HG03135 (cell line): ENCODE data around the gene LRSAM1.
"Not testable (repeated sequence)": the region's sequence is repeated elsewhere in the genome, so short reads cannot be mapped to it uniquely, and the experiment has no call there.

ENCODE experiments used
- ATAC-seq: cut with Tn5 transposase; IDR thresholded peaks from one replicate; pipeline ENCODE4 v1.9.1; 2021; ENCODE audit warnings: mild to moderate bottlenecking, moderate library complexity; ENCODE audit not compliant: unreplicated experiment

The LRSAM1 gene

DNA sequence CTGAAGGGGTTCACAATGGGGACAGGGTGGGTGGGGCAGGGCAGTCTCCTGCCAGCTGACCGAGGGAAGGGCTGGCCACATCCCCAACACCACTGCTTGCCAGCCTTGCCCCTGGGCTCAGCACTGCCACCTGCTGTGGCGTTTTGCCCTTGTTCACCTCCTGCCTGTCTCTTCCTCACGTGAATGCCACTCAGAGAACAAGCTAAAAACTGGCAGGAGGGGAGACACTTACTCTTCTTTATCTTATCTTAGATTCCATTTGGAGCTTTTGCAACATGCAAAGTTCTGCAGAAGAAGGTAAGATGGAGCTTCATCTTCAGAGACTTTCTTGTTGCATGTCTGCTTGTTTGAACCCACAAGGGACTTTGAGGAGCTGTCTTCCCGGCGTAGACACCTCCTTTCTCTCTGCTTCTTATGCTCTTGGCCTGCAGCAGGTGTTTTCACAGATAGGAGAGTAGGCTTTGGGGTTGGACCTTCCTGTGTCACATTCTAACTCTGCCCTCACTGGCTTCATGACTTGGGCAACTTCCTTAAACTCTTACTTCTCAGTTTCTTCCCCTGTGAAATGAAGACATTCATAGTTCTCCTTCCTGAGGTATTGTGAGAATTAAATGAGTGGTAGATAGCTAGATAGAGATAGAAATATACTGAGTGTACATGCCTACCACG, 4.1 kb downstream of the LRSAM1 start:
- no peak for ATAC-seq

DNA sequence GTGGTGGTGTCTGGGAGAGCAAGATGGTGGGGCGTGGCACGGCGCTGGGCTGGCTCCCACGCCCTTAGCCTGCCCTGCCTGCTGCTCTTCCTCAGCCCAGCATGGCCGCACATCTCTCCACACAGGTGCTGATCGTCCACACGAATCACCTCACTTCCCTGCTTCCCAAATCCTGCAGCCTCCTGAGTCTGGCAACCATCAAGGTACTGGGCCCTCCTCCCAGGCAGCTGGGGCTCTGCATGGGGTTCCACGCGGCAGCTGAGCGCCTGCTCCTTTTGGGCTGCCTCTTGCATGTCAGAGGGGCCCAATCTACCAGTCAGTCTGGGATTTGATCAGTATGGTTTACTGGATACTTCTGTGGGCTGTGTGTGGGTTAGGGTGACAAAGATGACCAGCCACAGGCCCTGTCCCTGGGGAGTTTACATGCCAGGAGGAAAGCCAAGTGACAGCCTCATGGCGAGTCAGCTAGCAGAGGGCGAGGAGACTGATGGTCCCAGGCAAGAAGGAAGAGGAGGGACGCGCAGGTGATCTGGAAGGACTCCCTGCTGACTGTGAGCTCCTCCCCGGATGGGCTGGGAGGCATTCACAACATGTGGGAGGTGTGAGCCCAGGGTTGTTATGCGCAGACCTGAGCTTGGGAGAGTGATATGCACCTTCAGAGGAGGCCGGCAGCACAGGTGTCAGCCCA, 6.0 kb downstream of the LRSAM1 start:
- ATAC-seq: no peak

DNA sequence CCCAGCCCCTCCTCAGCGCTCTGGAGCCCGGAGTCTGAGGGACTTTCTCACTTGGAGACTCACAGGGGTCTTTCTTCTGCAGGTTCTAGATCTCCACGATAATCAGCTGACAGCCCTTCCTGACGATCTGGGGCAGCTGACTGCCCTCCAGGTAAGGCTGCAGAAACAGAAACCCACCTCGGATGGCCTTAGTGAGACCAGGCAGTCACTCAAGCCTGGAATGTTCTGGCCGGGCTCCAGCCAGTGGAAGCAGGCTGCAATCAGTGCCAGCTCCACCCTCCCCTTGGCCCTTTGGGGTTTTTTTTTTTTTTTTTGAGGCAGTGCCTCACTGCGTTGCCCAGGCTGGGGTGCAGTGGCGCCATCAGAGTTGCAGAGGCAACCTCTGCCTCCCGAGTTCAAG, 7.6 kb downstream of the LRSAM1 start:
- no peak for ATAC-seq

DNA sequence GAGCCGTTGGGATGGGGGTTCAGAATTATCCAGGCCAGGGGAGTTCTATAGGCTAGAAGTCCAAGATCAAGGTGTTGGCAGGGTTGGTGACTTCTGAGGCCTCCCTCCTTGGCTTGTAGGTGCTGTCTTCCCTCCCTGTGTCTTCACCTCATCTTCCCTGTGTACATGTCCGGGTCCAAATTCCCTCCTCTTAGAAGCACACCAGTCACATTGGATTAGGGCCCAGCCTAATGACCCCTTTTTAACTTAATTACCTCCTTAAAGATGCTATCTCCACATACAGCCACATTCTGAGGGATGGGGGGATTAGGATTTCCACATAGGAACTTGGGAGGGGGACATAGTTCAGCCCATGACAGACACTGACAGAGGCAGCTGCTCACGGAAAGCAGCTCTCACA, 12.1 kb downstream of the LRSAM1 start:
- ATAC-seq: no peak

DNA sequence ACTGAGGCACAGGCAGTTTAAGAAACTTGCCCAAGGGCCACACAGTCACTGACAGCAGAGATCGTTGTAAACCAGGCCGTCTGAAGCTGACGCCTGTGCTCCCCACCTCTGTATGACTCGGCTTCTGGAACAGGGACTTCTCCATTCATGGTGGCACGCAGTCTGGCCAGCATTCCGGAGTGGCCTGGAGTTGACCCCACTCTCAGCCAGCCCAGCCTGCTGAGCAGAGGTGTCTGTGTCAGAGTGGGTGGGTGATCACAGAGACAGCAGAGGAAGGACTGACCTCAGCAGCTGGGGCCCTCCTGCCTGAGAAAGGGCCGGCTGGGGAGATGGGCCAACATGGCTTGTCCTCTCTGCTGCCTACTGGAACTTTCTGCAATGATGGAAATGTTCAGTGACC, 12.6 kb downstream of the LRSAM1 start:
- no peak for ATAC-seq

DNA sequence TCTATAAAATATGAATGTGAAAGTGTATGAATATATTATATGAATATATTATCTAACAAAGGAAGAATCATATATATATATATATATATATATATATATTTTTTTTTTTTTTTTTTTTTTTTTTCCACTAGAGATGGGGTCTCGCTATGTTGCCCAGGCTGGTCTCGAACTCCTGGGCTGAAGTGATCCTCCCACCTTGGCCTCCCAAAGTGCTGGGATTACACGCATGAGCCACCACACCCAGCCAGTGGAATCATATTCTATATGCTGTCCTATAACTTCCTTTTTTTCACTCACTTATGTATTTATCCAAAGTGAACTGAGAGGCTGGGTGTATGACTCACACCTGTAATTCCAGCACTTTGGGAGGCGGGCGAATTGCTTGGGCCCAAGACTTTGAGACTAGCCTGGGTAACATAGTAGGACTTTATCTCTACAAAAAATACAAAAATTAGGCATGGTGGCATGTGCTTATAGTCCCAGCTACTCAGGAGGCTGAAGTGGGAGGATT, 15.2 kb downstream of the LRSAM1 start:
- ATAC-seq: not testable (repeated sequence)

DNA sequence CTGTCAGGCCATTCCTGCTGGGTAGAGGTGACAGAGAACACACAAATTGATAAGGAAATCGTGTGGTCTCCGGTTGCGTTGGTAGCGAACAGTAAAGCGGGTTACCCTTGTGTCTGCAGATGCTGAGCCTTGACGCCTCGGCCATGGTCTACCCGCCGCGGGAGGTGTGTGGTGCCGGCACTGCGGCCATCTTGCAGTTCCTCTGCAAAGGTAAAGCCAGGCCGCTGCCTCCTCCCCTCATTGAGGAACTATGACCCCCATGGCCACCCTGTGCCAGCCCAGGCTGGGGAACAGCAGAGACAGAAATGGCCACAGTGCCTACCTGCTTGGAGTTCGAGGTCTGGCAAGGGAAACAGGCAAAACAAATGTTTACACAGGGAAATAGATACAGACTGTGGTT, 16.3 kb downstream of the LRSAM1 start:
- ATAC-seq: no peak

GRCh38 chr9:127470662-127471061, 19.4 kb downstream of the LRSAM1 start:
- no peak for ATAC-seq

DNA sequence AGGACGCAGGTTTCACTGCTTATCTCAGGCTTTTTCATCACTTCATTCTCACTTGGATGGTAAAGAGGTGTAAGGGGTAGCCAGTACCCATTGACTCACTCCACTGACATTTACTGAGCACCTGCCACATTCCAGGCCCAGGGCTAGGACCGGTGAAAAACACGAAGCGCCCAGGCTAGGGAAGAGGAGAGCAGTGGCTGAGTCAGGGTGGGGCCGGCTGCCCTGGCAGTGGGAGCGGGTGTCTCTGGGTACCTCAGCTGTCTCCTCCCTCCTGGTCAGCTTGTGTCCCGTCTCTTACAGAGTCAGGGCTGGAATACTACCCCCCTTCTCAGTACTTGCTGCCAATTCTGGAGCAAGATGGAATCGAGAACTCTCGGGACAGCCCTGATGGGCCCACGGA, 22.2 kb downstream of the LRSAM1 start:
- ATAC-seq: no peak

DNA sequence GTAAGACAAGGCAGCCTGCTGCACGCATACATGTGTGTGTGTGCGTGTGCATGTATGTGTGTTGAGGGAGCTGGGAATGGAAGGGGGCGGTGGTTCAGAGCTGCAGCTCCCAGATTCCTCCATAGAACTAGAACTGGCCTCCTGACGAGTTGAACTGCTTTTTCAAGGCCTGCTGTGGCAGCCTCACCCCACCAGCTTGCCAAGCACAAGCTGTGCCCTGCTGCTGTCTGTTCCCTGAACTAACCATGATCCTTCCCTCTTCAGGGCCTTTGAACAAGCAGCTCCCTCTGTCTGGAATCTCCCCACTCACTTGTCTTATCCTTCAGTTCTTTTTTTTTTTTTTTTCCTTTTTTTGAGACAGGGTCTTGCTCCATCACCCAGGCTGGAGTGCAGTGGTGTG, 22.6 kb downstream of the LRSAM1 start:
- no peak for ATAC-seq

DNA sequence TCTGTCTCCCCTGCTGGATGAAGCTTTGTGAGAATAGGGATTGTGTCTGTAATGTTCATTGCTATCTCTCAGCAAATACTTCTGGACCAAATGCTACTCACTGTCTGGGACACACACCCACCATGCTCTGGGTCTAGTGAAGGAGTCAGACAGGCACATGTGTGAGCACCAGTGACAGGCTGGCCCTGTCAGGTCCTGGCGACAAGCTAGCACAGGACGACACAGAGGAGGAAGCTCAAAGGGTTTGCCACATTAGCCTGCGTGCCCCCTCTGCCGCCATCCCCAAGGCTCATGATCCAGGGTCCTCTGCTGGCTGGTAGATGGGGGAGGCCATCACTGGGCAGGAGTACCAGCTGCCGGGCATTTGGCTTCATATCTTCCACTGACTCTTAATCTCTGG, 23.3 kb downstream of the LRSAM1 start:
- ATAC-seq: no peak

GRCh38 chr9:127479507-127480081, 28.3 kb downstream of the LRSAM1 start:
- no peak for ATAC-seq

DNA sequence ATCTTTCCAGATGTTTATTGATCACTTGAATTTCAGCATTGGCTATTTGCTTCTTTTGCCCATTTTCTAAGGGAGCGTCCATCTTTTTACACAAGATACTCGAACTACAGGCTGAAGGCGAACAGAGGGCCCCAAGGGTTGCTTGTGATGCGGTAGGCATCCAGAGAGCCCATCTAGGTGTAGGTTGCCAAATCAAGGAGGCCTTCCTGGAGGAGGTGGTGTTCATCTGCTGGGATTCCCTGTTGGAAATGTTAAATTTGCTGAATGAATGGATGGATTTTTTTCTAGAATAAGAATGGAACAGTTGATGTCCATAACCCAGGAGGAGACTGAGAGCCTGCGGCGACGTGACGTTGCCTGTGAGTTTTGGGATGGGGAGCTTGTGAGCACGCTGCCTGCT, 31.4 kb downstream of the LRSAM1 start:
- no peak for ATAC-seq

DNA sequence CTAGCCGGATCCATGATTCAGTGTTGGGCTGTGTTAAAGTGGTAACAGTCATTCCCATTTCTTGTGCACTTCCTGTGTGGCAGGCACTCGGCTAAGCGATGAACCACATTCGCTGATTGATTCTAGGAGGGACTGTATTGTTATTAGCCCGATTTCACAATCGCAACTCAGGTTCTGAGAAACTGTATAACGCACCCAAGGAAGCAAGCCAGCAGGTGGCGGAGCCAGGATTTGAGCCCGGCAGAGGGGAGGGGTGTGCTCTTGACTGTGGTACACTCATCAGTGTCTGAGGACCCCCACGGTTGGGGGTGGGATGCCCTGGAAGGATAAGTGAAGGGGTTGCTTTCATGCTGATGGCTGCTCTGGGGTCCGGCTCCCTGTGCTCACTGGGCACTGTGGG, 34.7 kb downstream of the LRSAM1 start:
- ATAC-seq: no peak

DNA sequence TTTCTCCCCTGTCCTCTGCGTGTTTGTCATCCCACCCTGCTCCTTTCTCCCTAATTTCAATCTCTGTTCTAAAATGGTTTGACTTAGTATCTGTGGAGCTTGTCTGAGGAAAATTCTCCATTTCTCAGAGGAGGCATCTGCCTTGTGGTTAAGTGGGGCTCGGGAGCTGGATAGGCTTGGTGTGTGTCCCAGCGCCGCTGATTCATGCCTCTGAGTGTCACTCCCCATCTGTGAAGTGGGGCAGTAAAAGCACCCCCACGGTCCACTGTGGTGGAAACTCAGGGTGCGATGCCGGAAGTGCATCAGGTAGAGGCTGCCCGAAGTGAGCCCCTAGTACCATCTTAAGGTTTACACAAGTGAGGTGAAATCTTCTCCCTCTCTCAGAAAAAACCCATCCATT, 37.6 kb downstream of the LRSAM1 start:
- ATAC-seq: no peak

- no peak for ATAC-seq
Observed at GRCh38 chr9:127489471-127490115, 38.3 kb downstream of the LRSAM1 start.

- no peak for ATAC-seq
Observed at GRCh38 chr9:127490535-127491230, 39.4 kb downstream of the LRSAM1 start.

- no peak for ATAC-seq
Observed at GRCh38 chr9:127491516-127491915, 40.2 kb downstream of the LRSAM1 start.

- no peak for ATAC-seq
Observed at GRCh38 chr9:127492616-127493015, 41.3 kb downstream of the LRSAM1 start.

DNA sequence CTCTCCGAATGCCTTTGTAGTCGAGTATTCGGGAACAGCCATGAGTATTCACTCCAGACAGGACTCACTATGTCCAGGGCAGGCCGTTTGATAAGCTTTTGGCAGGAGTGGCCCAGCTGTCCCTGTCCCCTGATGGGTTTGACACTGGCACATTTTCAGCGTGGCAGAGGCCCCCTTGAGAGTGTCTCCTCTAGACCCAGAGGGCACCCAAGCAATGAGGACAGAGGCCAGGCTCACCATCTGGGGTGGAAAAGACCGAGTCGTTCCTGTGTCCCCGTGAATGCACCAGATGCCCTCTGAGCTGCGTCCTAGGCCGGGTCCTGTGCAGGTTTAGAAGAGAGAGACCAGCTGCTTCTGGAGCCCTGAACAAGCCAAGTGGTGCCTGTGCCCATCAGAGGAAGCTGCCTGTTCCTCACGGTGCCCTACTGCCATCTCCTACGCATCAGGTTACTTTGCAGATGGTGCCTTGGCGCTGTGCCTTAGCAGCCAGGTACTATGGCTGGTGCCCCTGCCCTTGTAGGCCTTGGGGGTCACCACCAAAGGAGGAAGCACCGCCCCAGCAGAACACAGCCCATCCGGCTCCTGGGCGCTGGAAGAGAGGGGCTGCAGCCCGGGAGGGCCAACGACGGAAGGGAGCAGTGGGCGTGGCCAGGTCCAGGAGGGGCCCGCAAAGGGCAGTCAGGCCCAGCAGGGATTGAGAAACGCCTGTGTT, 42.4 kb downstream of the LRSAM1 start:
- ATAC-seq: no peak

DNA sequence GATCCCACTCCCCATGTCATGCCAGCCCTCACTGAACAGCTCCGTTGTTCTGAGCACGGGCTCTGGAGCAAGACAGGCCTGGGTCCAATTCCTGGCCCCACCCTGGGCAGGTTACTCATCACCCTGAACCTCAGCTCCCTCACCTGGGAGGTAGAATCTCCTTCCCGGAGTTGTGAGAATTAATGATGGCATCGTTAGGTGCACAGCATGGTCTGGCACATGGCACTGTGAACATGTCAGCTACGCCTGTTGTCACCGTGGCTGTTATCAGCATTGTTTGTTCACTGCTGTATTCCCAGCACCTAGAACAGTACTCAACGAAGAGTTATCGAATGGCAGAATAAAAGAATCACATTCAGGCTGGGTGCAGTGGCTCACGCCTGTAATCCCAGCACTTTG, 43.0 kb downstream of the LRSAM1 start:
- ATAC-seq: no peak
